WTC11 (cell line): ENCODE data around the gene OR14J1.

Source experiments
- ELF4 ChIP-seq: sonication (generic); formaldehyde crosslinking; IDR thresholded peaks from 2 replicates; pipeline ENCODE4 v1.8.1; 2022; ENCODE audit warnings: low read depth, mild to moderate bottlenecking, moderate library complexity, missing genetic modification reagents
- ETV6 ChIP-seq: sonication (generic); formaldehyde crosslinking; IDR thresholded peaks from 2 replicates; pipeline ENCODE4 v1.8.1; 2022; ENCODE audit warnings: mild to moderate bottlenecking, missing genetic modification reagents
- MAX ChIP-seq: sonication (generic); formaldehyde crosslinking; IDR thresholded peaks from 2 replicates; pipeline ENCODE4 v1.8.0; 2022; ENCODE audit warnings: mild to moderate bottlenecking, missing genetic modification reagents
- PRRX2 ChIP-seq: fragments of 250-450 bp; sonication (Bioruptor Pico); IDR thresholded peaks from 2 replicates; pipeline ENCODE4 v1.8.0; 2021; ENCODE audit warnings: mild to moderate bottlenecking
- ZNF317 ChIP-seq: sonication (generic); formaldehyde crosslinking; IDR thresholded peaks from 2 replicates; pipeline ENCODE4 v1.8.1; 2023; ENCODE audit warnings: low read depth, mild to moderate bottlenecking, moderate library complexity, missing genetic modification reagents, borderline replicate concordance
- TF ChIP-seq, protein P1 (sequence below): fragments of 200-600 bp; IDR thresholded peaks from 2 replicates; pipeline ENCODE4 v1.8.0; 2022; ENCODE audit warnings: antibody characterized with exemption

DNA sequence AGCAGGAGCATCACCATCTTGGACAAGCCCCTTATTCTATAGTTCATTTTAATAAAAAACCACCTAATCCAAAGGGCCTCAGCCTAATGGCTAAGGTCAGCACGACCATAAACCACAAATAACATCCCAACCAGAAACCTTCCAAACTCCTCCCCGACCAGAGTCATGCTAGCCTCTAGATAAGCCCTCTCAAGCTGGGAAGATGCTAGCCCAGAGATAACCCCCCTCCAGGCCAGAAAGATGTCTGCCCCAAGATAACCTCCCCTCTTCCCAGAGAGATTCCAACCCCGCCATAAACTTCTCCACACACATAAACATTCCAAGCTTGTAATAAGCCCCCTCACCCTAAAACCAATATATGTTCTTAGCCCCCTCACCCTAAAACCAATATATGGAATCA lies 38.5 kb upstream of the OR14J1 start:
- no peak for TF ChIP-seq ELF4 (CRISPR knock-in tag)
- TF ChIP-seq ZNF317 (CRISPR knock-in tag): no peak
- TF ChIP-seq MAX: no peak
- TF ChIP-seq ETV6: no peak
- TF ChIP-seq, protein P1, sequence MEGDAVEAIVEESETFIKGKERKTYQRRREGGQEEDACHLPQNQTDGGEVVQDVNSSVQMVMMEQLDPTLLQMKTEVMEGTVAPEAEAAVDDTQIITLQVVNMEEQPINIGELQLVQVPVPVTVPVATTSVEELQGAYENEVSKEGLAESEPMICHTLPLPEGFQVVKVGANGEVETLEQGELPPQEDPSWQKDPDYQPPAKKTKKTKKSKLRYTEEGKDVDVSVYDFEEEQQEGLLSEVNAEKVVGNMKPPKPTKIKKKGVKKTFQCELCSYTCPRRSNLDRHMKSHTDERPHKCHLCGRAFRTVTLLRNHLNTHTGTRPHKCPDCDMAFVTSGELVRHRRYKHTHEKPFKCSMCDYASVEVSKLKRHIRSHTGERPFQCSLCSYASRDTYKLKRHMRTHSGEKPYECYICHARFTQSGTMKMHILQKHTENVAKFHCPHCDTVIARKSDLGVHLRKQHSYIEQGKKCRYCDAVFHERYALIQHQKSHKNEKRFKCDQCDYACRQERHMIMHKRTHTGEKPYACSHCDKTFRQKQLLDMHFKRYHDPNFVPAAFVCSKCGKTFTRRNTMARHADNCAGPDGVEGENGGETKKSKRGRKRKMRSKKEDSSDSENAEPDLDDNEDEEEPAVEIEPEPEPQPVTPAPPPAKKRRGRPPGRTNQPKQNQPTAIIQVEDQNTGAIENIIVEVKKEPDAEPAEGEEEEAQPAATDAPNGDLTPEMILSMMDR: no peak
- TF ChIP-seq PRRX2 (CRISPR knock-in tag): no peak
